Esophagus muscularis mucosa (tissue), 3 donors: ENCODE measurements around the gene TEKTIP1.

Experiments used
- POLR2A ChIP-seq: fragments of 450-650 bp; IDR thresholded peaks from one replicate; pipeline ENCODE4 v1.6.1; 2017; ENCODE audit warnings: antibody characterized with exemption, moderate library complexity, mild to moderate bottlenecking, low read depth
- POLR2AphosphoS5 ChIP-seq, 2 donors: sonication (generic); formaldehyde crosslinking; IDR thresholded peaks; one replicate each; pipeline ENCODE4 v1.6.1; 2017; ENCODE audit warnings: antibody characterized with exemption in 2 of 2
- TF ChIP-seq, protein P1 (sequence below), 3 experiments: fragments of 200-600 bp in 2 of 3; fragments of 450-650 bp in 1 of 3; sonication (generic) in 2 of 3; IDR thresholded peaks; one replicate each; pipeline ENCODE4 v1.5.1; 2017 to 2019; ENCODE audit warnings: antibody characterized with exemption in 3 of 3, mild to moderate bottlenecking in 2 of 3, moderate library complexity in 1 of 3

DNA sequence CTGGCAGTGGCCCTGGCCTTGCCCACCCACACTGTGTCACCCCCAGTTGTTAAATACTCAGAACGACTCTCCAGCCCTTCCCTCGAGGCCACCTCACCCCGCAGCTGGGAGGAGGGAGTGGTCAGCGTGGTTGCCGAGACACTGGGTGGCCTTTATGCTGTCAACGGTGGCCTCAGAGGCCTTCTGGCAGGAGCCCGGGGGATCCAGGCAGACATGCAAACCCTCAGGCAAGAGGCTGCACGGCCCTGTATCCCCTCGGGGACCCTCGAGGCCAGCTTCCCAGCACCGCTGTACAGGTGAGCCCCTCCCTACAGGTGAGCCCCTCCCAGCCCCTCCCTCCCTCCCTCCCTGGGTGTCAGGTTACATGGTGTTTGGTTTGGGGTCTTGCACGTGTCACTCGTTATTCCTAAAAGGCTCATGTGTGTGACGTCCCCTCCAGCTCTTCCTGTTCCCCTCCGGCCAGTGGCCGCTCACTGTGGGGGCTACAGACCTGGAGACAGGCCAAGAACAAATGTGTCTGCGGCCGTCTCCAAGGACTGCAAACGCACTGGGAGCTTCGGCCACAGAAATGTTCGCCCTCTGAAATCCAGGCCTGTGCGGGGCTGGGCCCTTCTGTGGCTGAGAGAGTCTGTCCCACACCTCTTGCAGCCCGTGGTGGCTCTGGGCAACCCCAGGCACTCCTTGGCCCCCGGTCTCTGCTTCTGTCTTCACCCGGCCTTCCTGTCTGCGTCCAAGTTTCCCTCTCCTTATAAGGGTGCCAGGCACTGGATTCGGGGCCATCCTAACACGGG, at the start of gene TEKTIP1:
- TF ChIP-seq, protein P1, sequence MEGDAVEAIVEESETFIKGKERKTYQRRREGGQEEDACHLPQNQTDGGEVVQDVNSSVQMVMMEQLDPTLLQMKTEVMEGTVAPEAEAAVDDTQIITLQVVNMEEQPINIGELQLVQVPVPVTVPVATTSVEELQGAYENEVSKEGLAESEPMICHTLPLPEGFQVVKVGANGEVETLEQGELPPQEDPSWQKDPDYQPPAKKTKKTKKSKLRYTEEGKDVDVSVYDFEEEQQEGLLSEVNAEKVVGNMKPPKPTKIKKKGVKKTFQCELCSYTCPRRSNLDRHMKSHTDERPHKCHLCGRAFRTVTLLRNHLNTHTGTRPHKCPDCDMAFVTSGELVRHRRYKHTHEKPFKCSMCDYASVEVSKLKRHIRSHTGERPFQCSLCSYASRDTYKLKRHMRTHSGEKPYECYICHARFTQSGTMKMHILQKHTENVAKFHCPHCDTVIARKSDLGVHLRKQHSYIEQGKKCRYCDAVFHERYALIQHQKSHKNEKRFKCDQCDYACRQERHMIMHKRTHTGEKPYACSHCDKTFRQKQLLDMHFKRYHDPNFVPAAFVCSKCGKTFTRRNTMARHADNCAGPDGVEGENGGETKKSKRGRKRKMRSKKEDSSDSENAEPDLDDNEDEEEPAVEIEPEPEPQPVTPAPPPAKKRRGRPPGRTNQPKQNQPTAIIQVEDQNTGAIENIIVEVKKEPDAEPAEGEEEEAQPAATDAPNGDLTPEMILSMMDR (IDR thresholded peaks at IDR 0.05), result no peak
- no peak for TF ChIP-seq POLR2A
- no peak for TF ChIP-seq POLR2AphosphoS5 (IDR thresholded peaks at IDR 0.05)
